ENCODE measurements around the gene MPRIP. TPM values are rescaled to one million over a fixed set of nuclear protein-coding genes. Genes with fewer than 3 reads are reported as not detected.
"Not testable (repeated sequence)": the region's sequence is repeated elsewhere in the genome, so short reads cannot be mapped to it uniquely, and the experiment has no call there.

MPRIP gene
- polyA plus RNA-seq, 1 donor (not counting 4 experiments of a cell fraction or from before 2014, with no cell fraction given): 113 TPM

DNA sequence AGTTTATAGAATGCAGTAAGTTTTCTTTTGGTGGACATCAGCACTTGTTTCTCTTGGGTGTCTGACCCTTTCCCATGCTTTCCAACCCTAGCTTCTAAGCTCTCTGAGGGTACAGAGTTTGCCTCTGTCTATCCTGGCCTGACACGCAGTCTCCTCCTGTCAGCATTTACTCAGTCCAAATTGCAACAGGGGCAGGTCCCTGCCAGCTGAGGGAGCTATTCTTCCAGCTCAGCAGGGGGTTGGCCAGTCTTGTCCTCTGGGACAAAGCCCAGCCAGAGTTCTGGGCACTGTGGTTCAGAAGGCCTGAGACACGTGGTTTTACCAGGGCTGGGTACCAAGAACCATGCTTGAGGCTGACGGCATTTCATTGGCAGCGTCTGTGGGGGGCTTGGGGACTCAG lies 32.3 kb upstream of the MPRIP start:
- dilution Hi-C loops (cut with MboI; ENCODE audit: extremely low pct_ligation_motif_present, low sequenced_read_pairs); FAIRE-seq; H3K27me3 ChIP-seq (ENCODE audit: control insufficient read depth, extremely low read depth, insufficient read depth, low read length); H2AFZ ChIP-seq (ENCODE audit: control insufficient read depth, low read length); H3K79me2 ChIP-seq (ENCODE audit: control insufficient read depth, insufficient read depth, low read length); H3K36me3 ChIP-seq (ENCODE audit: control insufficient read depth in 2 of 2, extremely low read depth in 1 of 2, insufficient read depth in 2 of 2, low read length in 2 of 2); H3K4me2 ChIP-seq (ENCODE audit: control insufficient read depth, extremely low read depth, insufficient read depth, low read depth, low read length); H4K20me1 ChIP-seq (ENCODE audit: control insufficient read depth, extremely low read depth, insufficient read depth, low read length); H3K27ac ChIP-seq (ENCODE audit: control insufficient read depth, insufficient read depth, low read length); DNase-seq (ENCODE audit: low read depth, low spot score); H3K9me3 ChIP-seq (ENCODE audit: control insufficient read depth, low read depth, low read length); H3K9ac ChIP-seq (ENCODE audit: control insufficient read depth, extremely low read depth, insufficient read depth, low read length); H3K4me3 ChIP-seq (ENCODE audit: control insufficient read depth in 2 of 3, extremely low read depth in 1 of 3, insufficient read depth in 2 of 3, low read depth in 1 of 3, low read length in 3 of 3); H3K9me1 ChIP-seq (ENCODE audit: control insufficient read depth, extremely low read depth, insufficient read depth, low read length): not testable (repeated sequence)
- H3K4me1 ChIP-seq (ENCODE audit: control insufficient read depth, extremely low read depth, insufficient read depth, low read length): peaks cover 13% of the 10 kb centered on the region

DNA sequence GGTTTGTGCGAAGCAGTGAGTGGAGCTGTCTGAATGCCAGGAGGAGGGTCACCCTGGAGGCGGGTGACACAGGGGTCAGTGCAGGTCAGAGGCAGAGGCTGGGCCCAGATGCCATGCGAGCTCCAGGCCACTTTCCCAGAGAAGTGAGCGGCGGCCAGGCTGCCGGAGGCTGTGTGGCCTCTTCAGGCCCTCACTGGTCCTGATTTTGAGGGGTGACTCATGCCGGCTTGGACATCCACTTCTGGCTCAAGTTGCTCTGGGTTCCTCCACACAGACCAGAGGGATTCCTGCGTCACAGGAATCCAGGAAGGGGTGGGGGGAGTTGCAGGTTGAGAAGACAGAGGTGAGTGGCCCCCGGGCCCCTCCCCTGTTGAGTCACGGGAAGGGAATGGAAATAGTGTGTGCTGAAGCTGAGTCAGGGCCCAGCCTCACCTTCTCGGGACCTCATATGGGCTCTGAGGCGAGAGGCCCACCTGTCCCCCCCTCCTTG lies 31.7 kb upstream of the MPRIP start:
- H2AFZ ChIP-seq (ENCODE audit: control insufficient read depth, low read length); H3K27me3 ChIP-seq (ENCODE audit: control insufficient read depth, extremely low read depth, insufficient read depth, low read length); dilution Hi-C loops (cut with MboI; ENCODE audit: extremely low pct_ligation_motif_present, low sequenced_read_pairs); FAIRE-seq; H3K4me3 ChIP-seq (ENCODE audit: control insufficient read depth in 2 of 3, extremely low read depth in 1 of 3, insufficient read depth in 2 of 3, low read depth in 1 of 3, low read length in 3 of 3); DNase-seq (ENCODE audit: low read depth, low spot score); H3K79me2 ChIP-seq (ENCODE audit: control insufficient read depth, insufficient read depth, low read length); H3K9me1 ChIP-seq (ENCODE audit: control insufficient read depth, extremely low read depth, insufficient read depth, low read length); H3K9ac ChIP-seq (ENCODE audit: control insufficient read depth, extremely low read depth, insufficient read depth, low read length); H4K20me1 ChIP-seq (ENCODE audit: control insufficient read depth, extremely low read depth, insufficient read depth, low read length); H3K36me3 ChIP-seq (ENCODE audit: control insufficient read depth in 2 of 2, extremely low read depth in 1 of 2, insufficient read depth in 2 of 2, low read length in 2 of 2); H3K9me3 ChIP-seq (ENCODE audit: control insufficient read depth, low read depth, low read length): not testable (repeated sequence)
- H3K27ac ChIP-seq (ENCODE audit: control insufficient read depth, insufficient read depth, low read length): peak overlapping the region; percentile 66
- H3K4me2 ChIP-seq (ENCODE audit: control insufficient read depth, extremely low read depth, insufficient read depth, low read depth, low read length): peak overlapping the region; percentile 35
- H3K4me1 ChIP-seq (ENCODE audit: control insufficient read depth, extremely low read depth, insufficient read depth, low read length): peaks cover 19% of the 10 kb centered on the region

DNA sequence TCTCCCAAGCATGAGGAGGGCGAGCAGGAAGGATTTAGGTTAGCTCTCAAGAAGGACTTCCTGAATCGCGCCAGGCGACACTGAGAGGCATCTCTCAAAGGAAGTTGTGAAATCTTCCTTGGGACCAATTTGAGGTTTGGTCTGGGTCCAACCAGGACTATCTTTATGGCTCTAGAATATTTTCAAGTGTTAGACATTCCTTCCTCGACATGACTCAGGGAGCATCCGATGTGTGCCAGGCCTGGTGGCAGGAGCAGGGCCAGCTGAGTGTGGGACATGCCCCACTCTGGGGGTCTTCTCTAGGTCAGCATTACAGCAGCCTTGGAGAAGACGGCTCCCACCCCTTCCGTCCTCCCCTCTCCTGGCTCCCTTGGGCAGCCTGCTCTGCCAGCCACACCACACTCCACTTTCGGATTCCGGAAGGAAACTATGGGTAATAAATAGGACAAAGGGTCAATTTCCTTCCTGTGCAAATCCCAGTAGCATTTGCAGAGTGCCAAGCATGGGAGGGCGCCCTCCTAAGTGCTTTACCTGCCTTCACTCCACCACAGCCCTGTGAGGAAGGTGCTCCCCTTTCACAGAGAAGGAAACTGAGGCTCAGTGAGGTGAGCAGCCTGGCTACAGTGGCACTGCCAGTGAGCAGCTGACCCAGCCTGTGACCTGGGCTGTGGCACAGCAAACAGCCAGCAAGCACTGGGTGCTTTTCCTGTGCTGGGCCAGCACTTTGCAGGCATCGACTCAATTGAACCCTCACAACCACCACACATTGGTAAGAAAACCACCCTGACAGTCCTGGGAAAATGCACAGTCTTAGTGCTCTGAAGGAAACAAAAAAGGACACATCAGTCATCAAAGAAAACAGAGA lies 31.0 kb upstream of the MPRIP start:
- H2AFZ ChIP-seq (ENCODE audit: control insufficient read depth, low read length); H3K9me1 ChIP-seq (ENCODE audit: control insufficient read depth, extremely low read depth, insufficient read depth, low read length); H3K9ac ChIP-seq (ENCODE audit: control insufficient read depth, extremely low read depth, insufficient read depth, low read length); H4K20me1 ChIP-seq (ENCODE audit: control insufficient read depth, extremely low read depth, insufficient read depth, low read length); dilution Hi-C loops (cut with MboI; ENCODE audit: extremely low pct_ligation_motif_present, low sequenced_read_pairs); H3K4me3 ChIP-seq (ENCODE audit: control insufficient read depth in 2 of 3, extremely low read depth in 1 of 3, insufficient read depth in 2 of 3, low read depth in 1 of 3, low read length in 3 of 3); H3K27me3 ChIP-seq (ENCODE audit: control insufficient read depth, extremely low read depth, insufficient read depth, low read length); H3K9me3 ChIP-seq (ENCODE audit: control insufficient read depth, low read depth, low read length); H3K36me3 ChIP-seq (ENCODE audit: control insufficient read depth in 2 of 2, extremely low read depth in 1 of 2, insufficient read depth in 2 of 2, low read length in 2 of 2); H3K79me2 ChIP-seq (ENCODE audit: control insufficient read depth, insufficient read depth, low read length); DNase-seq (ENCODE audit: low read depth, low spot score): not testable (repeated sequence)
- peaks cover 23% of the 10 kb centered on the region for H3K4me1 ChIP-seq (ENCODE audit: control insufficient read depth, extremely low read depth, insufficient read depth, low read length)
- peak overlapping the region; percentile 35 for H3K4me2 ChIP-seq (ENCODE audit: control insufficient read depth, extremely low read depth, insufficient read depth, low read depth, low read length)
- FAIRE-seq: peak; percentile 99
- H3K27ac ChIP-seq (ENCODE audit: control insufficient read depth, insufficient read depth, low read length): peak overlapping the region; percentile 66
